Stimulated activated CD4-positive, alpha-beta T cell treated with anti-CD3 and anti-CD28 coated beads, Interleukin-12 subunit alpha, Interleukin-12 subunit beta, amount 100 ng/mL, for 48 hours (primary cell): ENCODE results near the gene FMNL2.

ENCODE experiments used
- DNase-seq, 3 donors: peaks; one replicate each; pipeline ENCODE4 v3.0.0-alpha.2; 2020; ENCODE audit warnings: low read depth in 2 of 3, low spot score in 1 of 3

Gene FMNL2

DNA sequence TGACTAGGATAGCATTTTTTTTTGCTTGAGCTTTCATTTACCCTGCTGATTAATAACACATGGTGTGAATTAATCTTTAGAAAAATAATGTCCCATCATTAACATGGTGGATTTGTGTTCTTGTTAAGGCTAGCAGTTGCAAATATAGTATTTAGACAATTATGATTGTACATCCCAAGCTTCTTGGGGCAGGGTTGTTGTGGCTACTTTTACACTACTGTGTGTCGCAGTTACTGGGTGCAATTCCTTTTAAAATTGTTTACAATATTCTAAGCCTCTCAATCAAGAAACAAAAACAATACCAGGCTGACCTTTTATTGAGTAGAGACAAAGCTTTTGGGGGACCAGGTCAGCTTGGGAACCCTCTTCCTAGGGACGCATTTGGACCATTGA, 2.5 kb downstream of the FMNL2 start:
- no peak for DNase-seq

GRCh38 chr2:152339556-152340286, 4.7 kb downstream of the FMNL2 start:
- DNase-seq = no peak

- no peak for DNase-seq
Measured at GRCh38 chr2:152342259-152343046, 7.5 kb downstream of the FMNL2 start.

DNA sequence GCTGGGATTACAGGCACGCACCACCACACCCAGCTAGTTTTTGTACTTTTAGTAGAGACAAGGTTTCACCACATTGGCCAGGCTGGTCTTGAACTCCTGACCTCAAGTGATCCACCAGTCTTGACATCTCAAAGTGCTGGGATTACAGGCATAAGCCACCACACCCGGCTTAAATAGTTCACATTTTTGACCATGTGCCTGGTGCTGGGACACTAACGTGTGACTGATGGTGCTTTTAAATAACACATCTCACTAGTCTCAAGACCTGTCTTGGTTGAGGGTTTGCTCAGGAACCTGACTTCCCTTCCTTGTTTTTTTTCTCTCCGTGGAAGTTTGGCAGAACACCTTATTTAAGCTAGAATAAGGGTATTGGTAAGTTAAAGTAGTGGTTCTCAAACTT, 8.5 kb downstream of the FMNL2 start:
- DNase-seq = no peak

- DNase-seq = no peak
Measured at GRCh38 chr2:152344579-152345195, 9.7 kb downstream of the FMNL2 start.

GRCh38 chr2:152347076-152347475, 12.1 kb downstream of the FMNL2 start:
- DNase-seq = no peak

- DNase-seq = no peak
Measured at GRCh38 chr2:152348388-152348787, 13.4 kb downstream of the FMNL2 start.

- DNase-seq = no peak
Measured at GRCh38 chr2:152349416-152349815, 14.4 kb downstream of the FMNL2 start.

GRCh38 chr2:152350155-152350679, 15.2 kb downstream of the FMNL2 start:
- no peak for DNase-seq

DNA sequence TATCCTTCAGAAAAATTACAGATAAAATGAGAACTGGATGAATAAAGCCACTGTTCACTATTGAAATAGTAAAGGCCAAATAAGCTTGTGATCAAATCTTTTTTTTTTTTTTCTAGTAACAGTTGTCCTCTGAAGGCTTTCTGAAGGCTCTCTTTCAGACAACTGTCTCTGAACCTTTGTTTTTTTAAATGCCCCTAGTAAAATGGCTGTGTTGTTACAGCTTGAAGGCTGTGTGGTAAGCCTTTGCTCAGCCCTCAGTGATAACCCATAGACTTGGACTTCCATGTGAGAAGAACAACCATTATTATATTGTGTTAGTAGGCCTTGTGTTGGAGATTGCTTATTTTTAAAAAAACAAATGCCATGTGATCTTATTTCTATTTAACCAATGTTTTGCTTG, 17.6 kb downstream of the FMNL2 start:
- no peak for DNase-seq

GRCh38 chr2:152353364-152353763, 18.4 kb downstream of the FMNL2 start:
- no peak for DNase-seq

GRCh38 chr2:152354069-152354755, 19.2 kb downstream of the FMNL2 start:
- no peak for DNase-seq

DNA sequence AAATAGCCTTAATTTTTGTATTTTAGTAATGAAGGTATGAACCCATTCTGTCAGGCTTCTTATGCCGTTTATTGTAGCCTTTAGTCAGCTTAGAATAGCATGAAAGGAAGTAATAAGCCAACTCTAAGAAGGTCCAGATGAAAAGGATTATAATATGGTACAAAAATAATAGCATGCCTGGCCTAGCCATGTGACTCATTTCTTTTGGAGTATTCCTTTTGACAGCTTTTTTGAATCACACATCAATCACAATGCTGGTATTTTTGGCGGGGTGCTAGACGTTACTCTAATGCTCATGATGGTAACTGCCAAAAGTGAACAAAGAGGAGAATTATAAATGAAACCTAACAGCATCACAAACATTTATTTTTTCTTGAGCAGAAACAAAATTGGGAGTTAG, 19.9 kb downstream of the FMNL2 start:
- no peak for DNase-seq

GRCh38 chr2:152355409-152355831, 20.4 kb downstream of the FMNL2 start:
- DNase-seq = no peak

- no peak for DNase-seq
Measured at GRCh38 chr2:152359573-152360363, 24.8 kb downstream of the FMNL2 start.

DNA sequence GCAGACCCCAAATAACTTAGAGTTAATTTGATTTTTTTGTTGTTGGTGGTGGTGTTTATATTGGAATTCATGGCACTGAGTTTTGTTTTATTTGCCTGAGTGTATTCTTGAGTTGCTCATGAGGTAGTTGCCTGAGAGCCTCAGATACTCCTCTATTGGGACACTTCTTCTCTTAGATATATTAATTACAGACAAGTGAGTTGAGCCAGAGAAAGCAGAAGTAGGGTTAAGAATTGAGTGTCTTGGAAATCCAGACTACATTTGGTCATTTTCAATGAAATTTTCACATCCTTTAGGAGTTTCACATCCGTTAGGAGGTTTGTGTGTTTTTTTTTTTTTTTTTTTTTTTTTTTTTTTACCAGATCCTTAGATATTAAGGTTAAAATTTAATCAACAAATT, 29.0 kb downstream of the FMNL2 start:
- no peak for DNase-seq

GRCh38 chr2:152367547-152368390, 32.8 kb downstream of the FMNL2 start:
- DNase-seq = no peak

GRCh38 chr2:152369176-152369860, 34.3 kb downstream of the FMNL2 start:
- DNase-seq = no peak

DNA sequence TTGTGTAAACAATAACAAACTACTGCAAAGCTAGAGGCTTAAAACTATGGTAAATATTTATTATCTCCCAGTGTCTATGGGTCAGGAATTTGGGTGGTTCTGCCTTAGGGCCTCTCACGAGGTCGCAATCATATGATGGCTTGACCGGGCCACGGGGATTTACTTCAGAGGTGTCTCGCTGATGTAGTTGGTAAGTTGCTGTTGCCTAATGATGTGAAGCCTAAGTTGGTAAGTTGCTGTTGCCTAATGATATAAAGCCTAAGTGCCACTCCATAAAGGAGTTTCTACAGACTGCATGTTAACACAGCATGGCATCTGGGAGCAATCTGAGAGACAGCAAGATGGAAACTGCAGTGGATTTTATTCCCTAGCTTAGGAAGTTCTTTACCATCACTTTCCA, 35.8 kb downstream of the FMNL2 start:
- no peak for DNase-seq
